Progenitor cell of endocrine pancreas (in vitro differentiated cells): Measurements from ENCODE around the gene PPAT. TPM values are rescaled to one million over a fixed set of nuclear protein-coding genes. Genes with fewer than 3 reads are reported as not detected.
A peak's percentile ranks its signal among the peaks of the same experiment; 100 is the strongest.

Experiments
- DNase-seq: peaks from one replicate; pipeline ENCODE4 v3.0.0; 2021; ENCODE audit warnings: low spot score; ENCODE audit not compliant: unreplicated experiment
- H3K27ac Mint-ChIP-seq: 2 replicates; pipeline ENCODE4 v1.8.0; 2021; ENCODE audit warnings: mild to moderate bottlenecking, moderate library complexity, mixed read lengths
- H3K27me3 Mint-ChIP-seq: 2 replicates; pipeline ENCODE4 v1.8.0; 2021; ENCODE audit warnings: mixed read lengths
- H3K36me3 Mint-ChIP-seq: 2 replicates; pipeline ENCODE4 v1.8.0; 2022; ENCODE audit warnings: mixed read lengths; ENCODE audit not compliant: insufficient read depth
- H3K4me1 Mint-ChIP-seq: 2 replicates; pipeline ENCODE4 v1.8.0; 2021; ENCODE audit warnings: low read depth, mixed read lengths
- H3K4me3 Mint-ChIP-seq: 2 replicates; pipeline ENCODE4 v1.8.0; 2021; ENCODE audit warnings: low read depth, mild to moderate bottlenecking, moderate library complexity, mixed read lengths
- H3K9me3 Mint-ChIP-seq: 2 replicates; pipeline ENCODE4 v1.8.0; 2021; ENCODE audit warnings: low read depth, mixed read lengths
- total RNA-seq: library from RNA; stranded (reverse); gene quantifications from 2 replicates; pipeline ENCODE4 v1.2.1, GENCODE V29; 2021
- TF ChIP-seq, protein P1 (sequence below): fragments of 200-600 bp; sonication (generic); IDR thresholded peaks from one replicate; pipeline ENCODE4 v1.5.0; 2021; ENCODE audit warnings: antibody characterized with exemption, mild to moderate bottlenecking; ENCODE audit not compliant: unreplicated experiment

The PPAT gene
- total RNA-seq, 1 donor from 2014 or later, result 24.4 TPM

DNA sequence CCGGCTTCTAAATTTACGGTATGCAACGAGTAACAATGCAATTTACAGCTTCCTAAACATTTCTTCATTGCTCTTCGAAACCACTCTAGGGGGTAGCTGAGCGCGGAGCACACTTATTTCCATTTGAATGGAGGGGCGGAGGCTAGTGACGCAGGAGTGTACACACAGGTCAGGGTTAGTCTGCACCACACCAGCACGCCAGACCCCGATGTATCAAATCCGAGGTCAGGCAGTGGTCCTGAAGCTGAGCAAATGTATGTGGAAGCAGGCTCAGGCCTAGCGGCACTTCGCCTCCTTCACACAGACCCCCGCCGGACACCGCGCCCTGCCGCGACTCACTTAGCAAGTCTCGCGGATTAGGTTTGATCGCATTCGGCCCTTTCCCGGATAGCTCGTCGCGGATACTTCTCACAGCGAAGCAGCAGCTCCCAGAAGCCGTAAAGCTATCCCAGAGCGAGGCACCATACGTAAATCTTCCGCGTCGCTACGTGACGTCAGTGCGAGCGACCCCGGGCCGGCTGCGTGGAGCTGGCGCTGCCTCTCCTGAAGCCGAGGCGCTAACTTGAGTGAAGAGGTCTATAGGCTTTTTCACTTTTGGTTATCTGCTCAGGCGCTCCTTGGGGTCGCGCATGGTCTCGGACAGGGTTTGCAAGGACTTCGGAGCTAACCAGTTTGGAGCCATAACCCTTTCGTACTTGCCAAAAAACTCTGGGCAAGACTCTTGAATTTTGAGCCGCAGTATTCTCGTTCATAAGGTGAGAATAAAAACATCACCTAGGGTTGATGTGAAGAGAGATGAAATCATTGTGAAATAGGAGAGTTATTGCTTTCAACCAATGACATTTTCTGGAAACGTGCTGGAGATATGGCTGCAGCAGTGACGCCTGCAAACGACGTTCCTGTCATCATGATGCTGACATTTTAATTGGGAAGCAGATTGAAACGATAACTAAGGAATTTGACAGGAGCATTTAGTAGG lies 48.1 kb downstream of the PPAT start, which contains the start of gene AASDH:
Gene AASDH (minus strand): TSS at position 469 of the 979 bp plus-strand sequence. CDS start 3,192 bp downstream, outside the sequence.
- Mint-ChIP-seq H3K4me1 (peaks cover 11% of the 10 kb centered on the region), H3K36me3 (no peaks in the 10 kb centered on the region)
- TF ChIP-seq, protein P1, sequence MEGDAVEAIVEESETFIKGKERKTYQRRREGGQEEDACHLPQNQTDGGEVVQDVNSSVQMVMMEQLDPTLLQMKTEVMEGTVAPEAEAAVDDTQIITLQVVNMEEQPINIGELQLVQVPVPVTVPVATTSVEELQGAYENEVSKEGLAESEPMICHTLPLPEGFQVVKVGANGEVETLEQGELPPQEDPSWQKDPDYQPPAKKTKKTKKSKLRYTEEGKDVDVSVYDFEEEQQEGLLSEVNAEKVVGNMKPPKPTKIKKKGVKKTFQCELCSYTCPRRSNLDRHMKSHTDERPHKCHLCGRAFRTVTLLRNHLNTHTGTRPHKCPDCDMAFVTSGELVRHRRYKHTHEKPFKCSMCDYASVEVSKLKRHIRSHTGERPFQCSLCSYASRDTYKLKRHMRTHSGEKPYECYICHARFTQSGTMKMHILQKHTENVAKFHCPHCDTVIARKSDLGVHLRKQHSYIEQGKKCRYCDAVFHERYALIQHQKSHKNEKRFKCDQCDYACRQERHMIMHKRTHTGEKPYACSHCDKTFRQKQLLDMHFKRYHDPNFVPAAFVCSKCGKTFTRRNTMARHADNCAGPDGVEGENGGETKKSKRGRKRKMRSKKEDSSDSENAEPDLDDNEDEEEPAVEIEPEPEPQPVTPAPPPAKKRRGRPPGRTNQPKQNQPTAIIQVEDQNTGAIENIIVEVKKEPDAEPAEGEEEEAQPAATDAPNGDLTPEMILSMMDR, result no peak

DNA sequence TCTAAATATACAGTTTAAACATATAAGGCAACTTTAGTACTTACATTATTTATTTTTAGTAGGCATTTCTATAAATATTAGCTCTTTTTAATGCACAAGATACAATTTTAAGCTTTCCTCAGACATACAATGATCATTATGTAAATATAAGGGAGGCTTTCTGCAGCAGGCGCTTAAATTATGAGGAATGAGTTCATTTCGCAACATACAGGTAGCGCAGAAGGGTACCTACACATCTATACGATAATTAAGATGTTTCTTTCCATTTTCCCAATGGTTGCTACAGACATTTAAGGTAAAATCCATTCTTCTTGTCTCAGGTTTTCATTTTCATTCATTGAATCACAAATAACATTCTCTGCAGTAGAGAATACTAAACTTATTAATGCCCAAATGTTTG lies 49.3 kb downstream of the PPAT start:
- Mint-ChIP-seq H3K4me1 (peaks cover 11% of the 10 kb centered on the region), H3K9me3 (no peaks in the 10 kb centered on the region), H3K27me3 (no peaks in the 10 kb centered on the region), H3K36me3 (no peaks in the 10 kb centered on the region), H3K27ac (peak overlapping the region; percentile 99), H3K4me3 (peak overlapping the region; percentile 87)
- no peak for DNase-seq
- TF ChIP-seq, protein P1, result no peak

More for the DNA sequence above, 48.1 kb downstream of the PPAT start, which contains the start of gene AASDH:
- Mint-ChIP-seq H3K9me3 (no peaks in the 10 kb centered on the region), H3K27ac (peak within 1 kb of the TSS; percentile 99), H3K4me3 (peak within 1 kb of the TSS; percentile 87), H3K27me3 (no peaks in the 10 kb centered on the region)
- DNase-seq, result peak; percentile 91

DNA sequence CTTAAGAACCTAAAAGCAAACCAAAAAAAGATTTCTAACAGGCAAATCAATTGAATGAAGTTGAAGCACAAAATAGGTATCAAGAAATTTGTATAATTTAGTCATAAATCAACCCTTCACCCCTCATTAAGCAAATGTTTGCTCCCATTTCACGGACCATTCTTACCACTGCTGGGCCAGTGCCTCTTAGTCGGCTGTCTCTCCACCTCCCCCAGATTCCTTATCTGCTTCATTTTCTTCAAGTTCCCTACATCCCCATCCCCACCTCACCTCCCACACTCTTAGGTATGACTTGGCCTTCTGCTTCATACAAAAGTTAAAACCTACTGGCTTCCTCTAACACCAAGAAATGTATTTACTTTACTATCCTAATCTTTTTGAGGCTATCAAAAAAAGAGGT lies 60.0 kb downstream of the PPAT start:
- H3K4me3 Mint-ChIP-seq, result no peak overlapping the region
- peaks cover 12% of the 10 kb centered on the region for H3K36me3 Mint-ChIP-seq
- peaks cover 10% of the 10 kb centered on the region for H3K4me1 Mint-ChIP-seq
- no peaks in the 10 kb centered on the region for H3K9me3 Mint-ChIP-seq
- no peaks in the 10 kb centered on the region for H3K27me3 Mint-ChIP-seq
- no peak overlapping the region for H3K27ac Mint-ChIP-seq
- TF ChIP-seq, protein P1, result no peak
- DNase-seq, result no peak

DNA sequence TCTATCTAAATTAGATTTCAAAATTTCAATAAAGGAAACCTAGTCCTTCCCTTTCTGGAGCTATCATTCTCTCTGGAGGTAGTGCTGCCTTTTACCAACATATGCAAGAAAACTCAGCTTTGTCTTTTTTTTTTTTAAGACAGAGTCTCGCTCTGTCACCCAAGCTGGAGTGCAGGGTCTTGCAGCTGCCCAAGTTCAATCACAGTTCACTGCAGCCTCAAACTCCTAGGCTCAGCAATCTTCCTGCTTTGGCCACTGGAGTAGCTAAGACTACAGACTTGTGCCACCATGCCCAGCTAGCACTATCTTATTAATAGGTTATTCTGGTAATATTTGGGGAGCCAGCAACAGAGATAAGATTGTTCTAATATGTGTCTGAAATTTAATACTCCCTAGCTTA lies 60.5 kb downstream of the PPAT start:
- DNase-seq, result no peak

DNA sequence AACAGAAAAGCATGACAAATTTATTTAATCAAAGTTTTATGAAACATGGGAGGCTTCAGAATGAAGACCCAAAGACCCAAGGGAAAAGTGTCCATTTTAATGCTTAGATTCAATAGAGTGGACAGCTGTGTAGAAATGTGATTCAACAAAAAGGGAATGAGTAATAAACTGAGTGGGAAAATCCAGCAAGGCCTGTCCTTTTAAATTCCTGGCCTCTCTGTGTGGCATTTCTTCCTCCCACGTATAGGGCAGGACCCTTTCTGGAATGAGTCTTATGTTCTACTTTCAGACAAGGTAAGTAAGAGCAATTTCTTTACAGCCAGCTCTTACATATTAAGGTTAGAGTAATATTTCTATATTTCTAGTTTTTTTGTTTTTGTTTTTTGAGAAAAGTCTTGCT lies 62.6 kb downstream of the PPAT start:
- no peak overlapping the region for H3K27ac Mint-ChIP-seq

More for the DNA sequence above, 60.5 kb downstream of the PPAT start:
- H3K36me3 Mint-ChIP-seq, result peaks cover 15% of the 10 kb centered on the region
- no peak overlapping the region for H3K4me3 Mint-ChIP-seq
- peaks cover 10% of the 10 kb centered on the region for H3K4me1 Mint-ChIP-seq
- H3K27ac Mint-ChIP-seq, result no peak overlapping the region
- H3K27me3 Mint-ChIP-seq, result no peaks in the 10 kb centered on the region
- no peaks in the 10 kb centered on the region for H3K9me3 Mint-ChIP-seq
- TF ChIP-seq, protein P1, result no peak

More for the DNA sequence above, 62.6 kb downstream of the PPAT start:
- Mint-ChIP-seq H3K27me3 (no peaks in the 10 kb centered on the region), H3K4me1 (peaks cover 10% of the 10 kb centered on the region), H3K4me3 (no peak overlapping the region), H3K36me3 (peaks cover 29% of the 10 kb centered on the region), H3K9me3 (peaks cover 3% of the 10 kb centered on the region)
- no peak for DNase-seq
- TF ChIP-seq, protein P1, result no peak
